ENCODE data around the gene OGFOD1. TPM values are rescaled to one million over a fixed set of nuclear protein-coding genes. Genes with fewer than 3 reads are reported as not detected.

Gene OGFOD1
- polyA plus RNA-seq, 1 experiment = 54.8 TPM

- POLR2A ChIA-PET = interaction anchor here (0.6 kb wide), 1 partner anchor 27 kb away, joined by 3 read pairs; no protein-coding TSS in a partner anchor
- H3K27me3 ChIP-seq (ENCODE audit: control insufficient read depth, insufficient read depth, low read length) = no peaks in the 10 kb centered on the region
- no peak for DNase-seq (ENCODE audit: low read depth)
- TF ChIP-seq, protein P1, sequence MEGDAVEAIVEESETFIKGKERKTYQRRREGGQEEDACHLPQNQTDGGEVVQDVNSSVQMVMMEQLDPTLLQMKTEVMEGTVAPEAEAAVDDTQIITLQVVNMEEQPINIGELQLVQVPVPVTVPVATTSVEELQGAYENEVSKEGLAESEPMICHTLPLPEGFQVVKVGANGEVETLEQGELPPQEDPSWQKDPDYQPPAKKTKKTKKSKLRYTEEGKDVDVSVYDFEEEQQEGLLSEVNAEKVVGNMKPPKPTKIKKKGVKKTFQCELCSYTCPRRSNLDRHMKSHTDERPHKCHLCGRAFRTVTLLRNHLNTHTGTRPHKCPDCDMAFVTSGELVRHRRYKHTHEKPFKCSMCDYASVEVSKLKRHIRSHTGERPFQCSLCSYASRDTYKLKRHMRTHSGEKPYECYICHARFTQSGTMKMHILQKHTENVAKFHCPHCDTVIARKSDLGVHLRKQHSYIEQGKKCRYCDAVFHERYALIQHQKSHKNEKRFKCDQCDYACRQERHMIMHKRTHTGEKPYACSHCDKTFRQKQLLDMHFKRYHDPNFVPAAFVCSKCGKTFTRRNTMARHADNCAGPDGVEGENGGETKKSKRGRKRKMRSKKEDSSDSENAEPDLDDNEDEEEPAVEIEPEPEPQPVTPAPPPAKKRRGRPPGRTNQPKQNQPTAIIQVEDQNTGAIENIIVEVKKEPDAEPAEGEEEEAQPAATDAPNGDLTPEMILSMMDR (IDR thresholded peaks at IDR 0.05; ENCODE audit: insufficient read depth, low read depth, low read length) = no peak
- peaks cover 15% of the 10 kb centered on the region for H3K36me3 ChIP-seq (ENCODE audit: control insufficient read depth, insufficient read depth, low read length)
- no peak overlapping the region for H3K4me3 ChIP-seq (ENCODE audit: low read depth, low read length)
- CTCF ChIA-PET = no interaction called here
These were observed 10.9 kb downstream of the OGFOD1 start for GRCh38 chr16:56462064-56462796.

DNA sequence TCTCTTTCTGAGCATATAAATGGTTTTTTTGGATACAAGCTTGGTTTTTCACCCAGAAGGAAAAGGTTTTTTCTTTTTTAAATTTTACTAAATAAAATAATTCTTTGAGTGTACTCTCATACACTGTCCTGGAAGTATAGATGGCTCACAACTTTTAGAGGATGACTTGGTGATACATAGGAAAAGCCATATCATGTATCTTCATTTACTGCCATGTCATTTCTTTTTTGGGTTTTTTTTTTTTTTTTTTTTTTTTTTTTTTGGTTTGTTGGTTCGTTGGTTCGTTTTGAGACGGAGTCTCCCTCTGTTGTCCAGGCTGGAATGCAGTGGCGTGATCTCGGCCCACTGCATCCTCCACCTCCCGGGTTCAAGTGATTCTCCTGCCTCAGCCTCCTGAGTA lies 11.8 kb downstream of the OGFOD1 start:
- ChIA-PET POLR2A (no interaction called here), CTCF (no interaction called here)
- no peaks in the 10 kb centered on the region for H3K27me3 ChIP-seq (ENCODE audit: control insufficient read depth, insufficient read depth, low read length)
- peaks cover 13% of the 10 kb centered on the region for H3K36me3 ChIP-seq (ENCODE audit: control insufficient read depth, insufficient read depth, low read length)
- TF ChIP-seq, protein P1 (IDR thresholded peaks at IDR 0.05; ENCODE audit: insufficient read depth, low read depth, low read length) = no peak
- no peak for DNase-seq (ENCODE audit: low read depth)
- H3K4me3 ChIP-seq (ENCODE audit: low read depth, low read length) = no peak overlapping the region

DNA sequence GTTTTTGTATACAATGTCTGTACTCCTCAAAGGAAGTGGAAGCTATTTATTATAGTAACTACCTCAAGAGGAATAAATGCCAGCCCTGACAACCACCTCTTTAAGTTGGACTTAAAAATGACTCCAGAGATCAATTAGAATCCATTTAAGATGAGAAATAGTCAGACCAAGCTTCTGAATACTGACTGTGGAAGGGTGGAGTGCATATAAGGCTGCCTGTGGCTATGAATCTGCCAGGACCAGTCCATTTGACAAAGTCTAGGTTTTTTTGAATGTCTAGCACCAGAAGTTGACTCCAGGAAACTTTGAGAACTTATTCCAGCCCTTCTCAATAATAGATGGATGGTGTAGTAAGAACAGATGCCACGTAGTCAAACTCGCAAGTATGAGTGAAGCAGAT lies 15.0 kb downstream of the OGFOD1 start:
- POLR2A ChIA-PET = no interaction called here
- CTCF ChIA-PET = no interaction called here
- TF ChIP-seq, protein P1 (IDR thresholded peaks at IDR 0.05; ENCODE audit: insufficient read depth, low read depth, low read length) = no peak
- DNase-seq (ENCODE audit: low read depth) = no peak
- Histone ChIP-seq H3K27me3 (ENCODE audit: control insufficient read depth, insufficient read depth, low read length) (no peaks in the 10 kb centered on the region), H3K4me3 (ENCODE audit: low read depth, low read length) (no peak overlapping the region), H3K36me3 (ENCODE audit: control insufficient read depth, insufficient read depth, low read length) (peaks cover 17% of the 10 kb centered on the region)

DNA sequence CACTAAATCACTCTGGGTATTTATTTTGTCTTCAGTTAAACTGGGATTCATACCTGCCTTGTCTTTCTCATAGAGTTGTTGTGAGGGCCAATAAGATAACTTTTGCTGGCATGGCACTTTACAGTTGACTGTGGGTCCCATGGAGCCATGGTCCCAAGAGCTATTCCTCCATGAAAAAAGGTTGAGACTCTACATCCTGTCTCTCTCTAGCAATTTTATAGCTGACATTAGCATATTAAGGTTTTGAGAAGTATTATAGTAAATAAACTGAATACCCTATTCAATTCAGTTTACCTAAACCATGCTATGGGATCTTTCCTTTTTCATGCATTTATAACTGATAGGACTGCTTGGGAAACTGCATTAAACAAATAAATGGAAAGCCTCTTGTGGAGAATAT lies 17.4 kb downstream of the OGFOD1 start:
- no peak overlapping the region for H3K4me3 ChIP-seq (ENCODE audit: low read depth, low read length)
- TF ChIP-seq, protein P1 (IDR thresholded peaks at IDR 0.05; ENCODE audit: insufficient read depth, low read depth, low read length) = no peak
- no peaks in the 10 kb centered on the region for H3K27me3 ChIP-seq (ENCODE audit: control insufficient read depth, insufficient read depth, low read length)
- DNase-seq (ENCODE audit: low read depth) = no peak
- ChIA-PET POLR2A (no interaction called here), CTCF (no interaction called here)
- peaks cover 17% of the 10 kb centered on the region for H3K36me3 ChIP-seq (ENCODE audit: control insufficient read depth, insufficient read depth, low read length)

- Histone ChIP-seq H3K27me3 (ENCODE audit: control insufficient read depth, insufficient read depth, low read length) (no peaks in the 10 kb centered on the region), H3K4me3 (ENCODE audit: low read depth, low read length) (no peak overlapping the region), H3K36me3 (ENCODE audit: control insufficient read depth, insufficient read depth, low read length) (peaks cover 17% of the 10 kb centered on the region)
- CTCF ChIA-PET = no interaction called here
- no peak for DNase-seq (ENCODE audit: low read depth)
- POLR2A ChIA-PET = no interaction called here
- TF ChIP-seq, protein P1 (IDR thresholded peaks at IDR 0.05; ENCODE audit: insufficient read depth, low read depth, low read length) = no peak
These were observed 18.4 kb downstream of the OGFOD1 start for GRCh38 chr16:56469748-56470147.

All from BJ (cell line).